Gastrocnemius medialis (tissue), 4 donors: ENCODE results near the gene NEURL4. TPM values are rescaled to one million over a fixed set of nuclear protein-coding genes. Genes with fewer than 3 reads are reported as not detected.

Source experiments
- ATAC-seq, 2 donors: fragments of 150-250 bp; one replicate each; pipeline ENCODE4 v1.9.1; 2016
- DNase-seq, 2 donors: peaks; one replicate each; pipeline ENCODE4 v3.0.0-alpha.2; 2019
- H3K27ac ChIP-seq, 4 donors: fragments of 200-600 bp; sonication (generic); 1 replicate in 1 of 4; 2 replicates in 3 of 4; pipeline ENCODE4 v1.5.1; 2016 to 2018; ENCODE audit warnings: mild to moderate bottlenecking in 2 of 4, moderate library complexity in 1 of 4
- H3K27me3 ChIP-seq, 3 donors: fragments of 200-600 bp; sonication (generic) in 2 of 3; 1 replicate in 1 of 3; 2 replicates in 2 of 3; pipeline versions ENCODE4 v1.5.1 to v1.6.0; 2016 to 2019; ENCODE audit warnings: mild to moderate bottlenecking in 1 of 3, moderate library complexity in 1 of 3
- H3K36me3 ChIP-seq, 2 donors: fragments of 200-600 bp; sonication (generic) in 1 of 2; one replicate each; pipeline ENCODE4 v1.5.1; 2017 to 2018
- H3K4me1 ChIP-seq, 2 donors: fragments of 200-600 bp; sonication (generic) in 1 of 2; one replicate each; pipeline ENCODE4 v1.5.1; 2016 to 2017; ENCODE audit warnings: mild to moderate bottlenecking in 2 of 2
- H3K4me3 ChIP-seq, 4 donors: fragments of 200-600 bp; sonication (generic) in 3 of 4; 1 replicate in 1 of 4; 2 replicates in 3 of 4; pipeline ENCODE4 v1.5.1; 2016 to 2019; ENCODE audit warnings: mild to moderate bottlenecking in 2 of 4
- H3K9me3 ChIP-seq, 3 donors: fragments of 200-600 bp; sonication (generic) in 2 of 3; 1 replicate in 1 of 3; 2 replicates in 2 of 3; pipeline ENCODE4 v1.5.1; 2016 to 2019
- POLR2A ChIP-seq, 2 donors: fragments of 450-650 bp; IDR thresholded peaks; one replicate each; pipeline ENCODE4 v1.6.1; 2017; ENCODE audit warnings: antibody characterized with exemption in 2 of 2, mild to moderate bottlenecking in 2 of 2, moderate library complexity in 2 of 2
- in situ Hi-C, 4 donors: fragments of 200-750 bp; cut with MboI; loops; one replicate each; pipeline versions ENCODE4 v1.15.0 to v1.8.0; 2017; ENCODE audit warnings: low sequenced_read_pairs in 4 of 4
- intact Hi-C: fragments of 100-400 bp; cut with DNase I; formaldehyde crosslinking; loops from one replicate; pipeline ENCODE4 v1.15.1; 2023; ENCODE audit warnings: low total_unique reads
- total RNA-seq, 4 donors: library from RNA; depleted of rRNA; stranded (reverse); fragments of >200 nt; gene quantifications; one replicate each; pipeline versions ENCODE4 v1.1.0 to v1.2.3, GENCODE V29; 2016
- TF ChIP-seq, protein P1 (sequence below), 5 experiments: fragments of 450-650 bp in 3 of 5; fragments of 200-600 bp in 2 of 5; sonication (generic) in 2 of 5; IDR thresholded peaks in 4 of 5; conservative IDR thresholded peaks in 1 of 5; 1 replicate in 4 of 5; 2 replicates in 1 of 5; pipeline ENCODE4 v1.5.1; 2016 to 2019; ENCODE audit warnings: antibody characterized with exemption in 5 of 5, mild to moderate bottlenecking in 3 of 5, moderate library complexity in 3 of 5

Gene NEURL4
- total RNA-seq, 4 donors from 2014 or later: 21.8 to 26.7 (median 23.5) TPM

DNA sequence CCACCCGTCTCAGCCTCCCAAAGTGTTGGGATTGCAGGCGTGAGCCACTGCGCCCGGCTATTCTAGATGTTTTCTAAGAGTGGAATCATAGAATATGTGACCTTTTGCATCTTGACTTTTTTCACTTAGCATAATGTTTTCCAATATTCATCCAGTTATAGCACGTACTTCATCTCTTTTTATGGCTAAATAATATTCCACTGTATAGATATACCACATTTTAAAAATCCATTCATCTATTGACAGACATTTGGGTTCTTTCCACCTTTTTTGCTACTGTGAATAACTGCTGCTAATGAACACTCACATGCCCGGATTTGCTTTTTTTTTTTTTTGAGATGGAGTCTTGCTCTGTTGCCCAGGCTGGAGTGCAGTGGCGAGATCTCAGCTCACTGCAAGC, 25.0 kb downstream of the NEURL4 start:
- Histone ChIP-seq H3K4me3 (no peak overlapping the region), H3K27me3 (no peaks in the 10 kb centered on the region), H3K9me3 (no peaks in the 10 kb centered on the region), H3K36me3 (no peaks in the 10 kb centered on the region), H3K4me1 (peaks cover 4 to 7% of the 10 kb centered on the region in 2 donors), H3K27ac (no peak overlapping the region)
- intact Hi-C loops (loop anchor here (10.0 kb wide), 1 partner anchor 541 kb away; no protein-coding TSS in a partner anchor), in situ Hi-C loops (loop anchor here in 1 of 4 donors (10.0 kb wide), 1 partner anchor 49 kb away; the partner anchor contains the start of genes CTDNEP1 and ELP5)
- ATAC-seq (no peak), DNase-seq (no peak)
- TF ChIP-seq, protein P1, sequence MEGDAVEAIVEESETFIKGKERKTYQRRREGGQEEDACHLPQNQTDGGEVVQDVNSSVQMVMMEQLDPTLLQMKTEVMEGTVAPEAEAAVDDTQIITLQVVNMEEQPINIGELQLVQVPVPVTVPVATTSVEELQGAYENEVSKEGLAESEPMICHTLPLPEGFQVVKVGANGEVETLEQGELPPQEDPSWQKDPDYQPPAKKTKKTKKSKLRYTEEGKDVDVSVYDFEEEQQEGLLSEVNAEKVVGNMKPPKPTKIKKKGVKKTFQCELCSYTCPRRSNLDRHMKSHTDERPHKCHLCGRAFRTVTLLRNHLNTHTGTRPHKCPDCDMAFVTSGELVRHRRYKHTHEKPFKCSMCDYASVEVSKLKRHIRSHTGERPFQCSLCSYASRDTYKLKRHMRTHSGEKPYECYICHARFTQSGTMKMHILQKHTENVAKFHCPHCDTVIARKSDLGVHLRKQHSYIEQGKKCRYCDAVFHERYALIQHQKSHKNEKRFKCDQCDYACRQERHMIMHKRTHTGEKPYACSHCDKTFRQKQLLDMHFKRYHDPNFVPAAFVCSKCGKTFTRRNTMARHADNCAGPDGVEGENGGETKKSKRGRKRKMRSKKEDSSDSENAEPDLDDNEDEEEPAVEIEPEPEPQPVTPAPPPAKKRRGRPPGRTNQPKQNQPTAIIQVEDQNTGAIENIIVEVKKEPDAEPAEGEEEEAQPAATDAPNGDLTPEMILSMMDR (IDR thresholded peaks at IDR 0.05 in 4 of 5, conservative IDR thresholded peaks at IDR 0.05 in 1 of 5): no peak
- no peak for TF ChIP-seq POLR2A (IDR thresholded peaks at IDR 0.05)

GRCh38 chr17:7296189-7296861, 32.8 kb downstream of the NEURL4 start:
- TF ChIP-seq, protein P1 (IDR thresholded peaks at IDR 0.05 in 4 of 5, conservative IDR thresholded peaks at IDR 0.05 in 1 of 5): peak; percentile 91 to 100 (median 99)
- peak; percentile 74 to 80 for TF ChIP-seq POLR2A (IDR thresholded peaks at IDR 0.05)
- ATAC-seq (peak; percentile 55 to 58), DNase-seq (peak; percentile 85 to 91)
- Histone ChIP-seq H3K36me3 (no peaks in the 10 kb centered on the region), H3K27me3 (no peaks in the 10 kb centered on the region), H3K4me1 (peaks cover 45 to 46% of the 10 kb centered on the region in 2 donors), H3K9me3 (no peaks in the 10 kb centered on the region), H3K4me3 (peak overlapping the region; percentile 25 to 30 (median 28)), H3K27ac (peak overlapping the region; percentile 95 to 100 (median 98))
- in situ Hi-C loops: no loop called here
- intact Hi-C loops: loop anchor here (1.0 kb wide), 2 partner anchors 16 to 77 kb away; partner anchors contain the start of genes ACADVL and DLG4

- peak overlapping the region; percentile 95 to 100 (median 98) for H3K27ac ChIP-seq
- ATAC-seq (no peak), DNase-seq (peak in 1 of 2 donors; percentile 50)
- in situ Hi-C loops (no loop called here), intact Hi-C loops (loop anchor here (1.0 kb wide), 2 partner anchors 15 to 76 kb away; partner anchors contain the start of genes ACADVL and DLG4)
- H3K4me1 ChIP-seq: peaks cover 47 to 53% of the 10 kb centered on the region in 2 donors
- H3K4me3 ChIP-seq: peak overlapping the region; percentile 39 to 52 (median 46)
- H3K36me3 ChIP-seq: no peaks in the 10 kb centered on the region
- H3K9me3 ChIP-seq: no peaks in the 10 kb centered on the region
- TF ChIP-seq, protein P1 (IDR thresholded peaks at IDR 0.05 in 4 of 5, conservative IDR thresholded peaks at IDR 0.05 in 1 of 5): peak in 1 of 5 experiments; percentile 5
- TF ChIP-seq POLR2A (IDR thresholded peaks at IDR 0.05): no peak
- no peaks in the 10 kb centered on the region for H3K27me3 ChIP-seq
Measured at GRCh38 chr17:7295230-7296180, 33.6 kb downstream of the NEURL4 start.

DNA sequence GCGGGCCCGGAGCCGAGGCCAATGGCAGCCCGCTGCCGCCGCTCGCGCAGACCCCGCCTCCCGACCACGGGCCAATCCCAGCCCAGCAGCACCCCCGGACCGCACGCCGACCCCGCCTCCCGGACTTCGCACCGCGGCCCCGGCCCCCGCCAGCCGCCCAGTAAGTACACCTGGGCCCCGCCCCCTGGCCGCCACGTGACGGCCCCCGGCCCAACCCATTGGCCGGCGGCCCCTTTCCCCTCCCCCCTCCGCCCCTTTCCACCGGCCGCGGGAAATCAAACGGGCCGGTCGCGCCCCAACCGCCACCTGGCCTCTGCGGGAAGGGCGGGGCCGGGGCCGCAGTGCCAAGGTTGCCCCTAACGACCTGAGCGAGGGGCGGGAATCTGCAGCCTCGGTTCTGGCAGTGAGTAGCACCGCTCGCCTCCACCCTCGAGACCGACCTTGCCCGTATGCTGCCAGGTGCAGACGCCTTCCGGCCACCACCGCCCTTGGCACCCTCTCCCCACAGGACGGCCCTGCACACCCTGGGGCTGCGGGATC, 34.5 kb downstream of the NEURL4 start, which contains the start of gene YBX2:
YBX2 (minus strand) TSS at position 26 of the 540 bp plus-strand sequence. CDS start 139 bp downstream, outside the sequence.
- H3K27me3 ChIP-seq: no peaks in the 10 kb centered on the region
- H3K36me3 ChIP-seq: no peaks in the 10 kb centered on the region
- H3K4me1 ChIP-seq: peaks cover 47 to 57% of the 10 kb centered on the region in 2 donors
- H3K4me3 ChIP-seq: peak within 1 kb of the TSS; percentile 39 to 52 (median 48)
- H3K27ac ChIP-seq: peak within 1 kb of the TSS; percentile 95 to 100 (median 98)
- peak; percentile 77 to 92 for DNase-seq
- TF ChIP-seq POLR2A (IDR thresholded peaks at IDR 0.05): peak in 1 of 2 donors; percentile 6
- TF ChIP-seq, protein P1 (IDR thresholded peaks at IDR 0.05 in 4 of 5, conservative IDR thresholded peaks at IDR 0.05 in 1 of 5): no peak
- H3K9me3 ChIP-seq: no peaks in the 10 kb centered on the region
- intact Hi-C loops: no loop called here
- in situ Hi-C loops: no loop called here
- ATAC-seq: peak; percentile 29 to 31
